Stimulated activated CD4-positive, alpha-beta T cell treated with anti-CD3 and anti-CD28 coated beads, TNF-alpha, amount 100 ng/mL, for 24 hours (primary cell): ENCODE data around the gene FRY.

Experiments
- DNase-seq, 3 experiments: peaks; one replicate each; pipeline ENCODE4 v3.0.0-alpha.2; 2020; ENCODE audit warnings: low read depth in 3 of 3

The FRY gene

GRCh38 chr13:32173881-32174280 lies 142.3 kb downstream of the FRY start:
- no peak for DNase-seq

- DNase-seq: no peak
Observed at GRCh38 chr13:32174366-32174765, 142.8 kb downstream of the FRY start.

- DNase-seq: no peak
Observed at GRCh38 chr13:32175307-32175706, 143.7 kb downstream of the FRY start.

- DNase-seq: no peak
Observed at GRCh38 chr13:32175943-32176342, 144.4 kb downstream of the FRY start.

- no peak for DNase-seq
Observed at GRCh38 chr13:32176696-32177095, 145.1 kb downstream of the FRY start.

DNA sequence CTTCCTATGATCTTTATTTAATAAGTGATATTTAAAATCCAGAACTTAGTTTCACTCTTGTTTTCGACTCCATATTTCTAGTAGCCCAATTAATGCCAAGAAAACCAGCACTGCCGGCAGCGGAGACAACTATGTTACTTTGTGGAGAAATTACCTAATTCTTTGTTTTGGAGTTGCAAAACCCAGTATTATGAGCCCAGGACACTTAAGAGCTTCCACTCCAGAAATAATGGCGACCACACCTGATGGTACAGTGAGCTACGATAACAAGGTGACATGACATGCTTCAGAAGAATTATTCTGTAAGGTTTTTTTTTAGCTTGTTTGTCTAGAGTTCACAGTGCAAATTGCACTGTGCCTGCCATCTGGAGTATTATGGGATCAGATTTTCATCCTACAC lies 147.2 kb downstream of the FRY start:
- DNase-seq: no peak

- no peak for DNase-seq
Observed at GRCh38 chr13:32179708-32180107, 148.1 kb downstream of the FRY start.

GRCh38 chr13:32187651-32188050 lies 156.1 kb downstream of the FRY start:
- no peak for DNase-seq

GRCh38 chr13:32191452-32191998 lies 160.0 kb downstream of the FRY start:
- no peak for DNase-seq

DNA sequence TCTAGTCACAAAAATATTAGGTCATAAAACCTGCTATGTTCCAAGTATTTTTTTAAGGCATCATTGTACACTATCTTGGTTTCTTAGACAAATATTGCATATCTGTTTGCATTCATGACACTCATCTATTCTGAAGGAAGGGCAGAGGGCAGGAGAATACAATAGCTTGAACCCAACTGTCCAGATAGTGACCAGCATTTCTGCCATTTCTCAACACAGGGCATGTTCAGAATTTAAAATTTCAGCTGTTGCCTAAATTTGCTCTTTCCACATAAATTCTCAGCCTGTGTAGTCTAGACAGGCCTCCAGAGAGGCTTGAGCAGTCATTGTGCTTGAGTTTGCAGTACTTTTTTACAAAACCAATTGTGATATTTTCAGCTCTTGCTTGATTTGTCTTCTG lies 164.1 kb downstream of the FRY start:
- no peak for DNase-seq

GRCh38 chr13:32199168-32199567 lies 167.6 kb downstream of the FRY start:
- DNase-seq: no peak

DNA sequence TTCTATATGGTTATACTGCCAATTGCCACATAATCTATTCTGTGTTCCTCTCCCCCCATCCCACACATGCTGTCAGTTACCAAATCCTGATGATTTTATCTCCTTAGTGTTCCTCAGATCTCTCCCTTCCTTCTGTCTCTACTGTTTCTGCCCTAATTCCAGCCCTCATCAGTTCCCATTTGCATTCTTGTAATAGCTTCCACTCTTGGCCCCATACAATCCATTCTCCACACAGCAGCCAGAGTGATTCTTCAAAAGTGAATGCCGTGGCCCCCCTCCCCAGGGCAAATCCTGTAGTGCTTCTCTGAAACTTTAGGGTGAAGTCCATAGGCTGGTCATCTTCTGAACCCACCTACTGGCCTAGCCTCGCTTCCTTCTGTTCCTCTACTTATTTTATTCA lies 169.2 kb downstream of the FRY start:
- DNase-seq: no peak

GRCh38 chr13:32201809-32202208 lies 170.2 kb downstream of the FRY start:
- no peak for DNase-seq

- DNase-seq: no peak
Observed at GRCh38 chr13:32202268-32202667, 170.7 kb downstream of the FRY start.

- no peak for DNase-seq
Observed at GRCh38 chr13:32203221-32203620, 171.6 kb downstream of the FRY start.

DNA sequence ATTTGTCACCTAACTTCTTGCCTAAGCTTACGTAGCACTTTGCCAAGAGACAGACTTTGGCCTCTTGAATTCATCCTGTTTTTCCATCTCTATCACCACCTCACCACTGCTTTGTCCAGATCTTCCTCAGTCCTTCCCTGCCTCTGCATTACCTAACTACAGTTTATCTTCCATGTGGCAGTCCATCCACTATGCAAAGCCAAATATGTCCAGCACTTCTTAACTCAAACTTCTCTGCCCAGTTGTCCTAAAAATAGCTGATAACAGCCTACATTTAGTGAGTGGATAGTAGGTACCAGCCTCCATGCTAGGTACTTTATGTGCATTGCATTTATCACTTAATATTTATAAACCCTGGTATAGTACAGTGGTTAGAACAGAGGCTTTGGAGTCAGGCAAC lies 172.2 kb downstream of the FRY start:
- no peak for DNase-seq

- no peak for DNase-seq
Observed at GRCh38 chr13:32205431-32206096, 174.0 kb downstream of the FRY start.

GRCh38 chr13:32206097-32206740 lies 174.6 kb downstream of the FRY start:
- no peak for DNase-seq

- DNase-seq: no peak
Observed at GRCh38 chr13:32208860-32209259, 177.3 kb downstream of the FRY start.

- no peak for DNase-seq
Observed at GRCh38 chr13:32209652-32210051, 178.1 kb downstream of the FRY start.

- no peak for DNase-seq
Observed at GRCh38 chr13:32210101-32210500, 178.5 kb downstream of the FRY start.

DNA sequence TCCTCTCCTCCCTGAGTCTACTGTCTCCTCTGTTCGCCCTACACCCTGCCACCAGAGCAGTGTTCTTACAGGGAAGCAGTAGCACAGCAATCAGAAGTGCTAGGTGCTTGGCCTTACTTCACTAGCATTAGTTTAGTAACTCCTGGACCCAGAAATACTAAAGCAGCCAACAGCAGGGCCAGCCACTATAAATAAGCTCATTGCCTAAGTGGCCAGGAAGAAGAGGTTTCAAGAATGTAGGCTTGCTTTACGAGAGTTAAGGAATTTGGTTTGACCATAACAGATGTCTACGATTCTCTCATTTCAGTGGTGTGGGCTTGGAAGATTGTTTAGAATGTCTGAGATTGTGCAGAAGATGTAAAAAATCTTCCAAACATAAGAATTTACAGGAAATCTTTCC lies 180.2 kb downstream of the FRY start:
- no peak for DNase-seq

GRCh38 chr13:32212421-32212820 lies 180.8 kb downstream of the FRY start:
- DNase-seq: no peak

DNA sequence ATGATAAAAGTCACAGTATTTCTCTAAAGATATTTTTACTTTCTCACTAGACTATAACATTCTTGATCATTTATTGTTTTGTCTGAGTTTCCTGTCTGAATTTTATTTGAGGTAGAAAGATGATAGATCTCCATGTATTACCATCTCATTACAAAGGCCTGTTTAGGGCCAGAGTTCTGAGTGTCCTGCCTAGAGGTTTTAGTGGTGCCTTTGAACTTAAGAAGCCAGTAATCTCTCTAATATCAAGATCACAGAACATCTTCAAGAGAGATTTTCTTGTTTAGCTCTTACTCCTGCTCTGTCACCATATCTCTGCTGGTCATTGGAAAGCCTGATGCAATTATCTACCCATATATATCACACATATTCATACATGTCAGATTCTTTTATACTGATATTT lies 182.1 kb downstream of the FRY start:
- no peak for DNase-seq
